GM12892 (cell line): ENCODE results near the gene DNMT3A.

ENCODE experiments used
- POLR2A ChIP-seq: IDR thresholded peaks from 2 replicates; pipeline ENCODE4 v1.6.1; 2011; ENCODE audit warnings: low read depth, low read length, control low read depth
- POLR2AphosphoS5 ChIP-seq: IDR thresholded peaks from 2 replicates; pipeline ENCODE4 v1.6.1; 2011; ENCODE audit warnings: low read depth, low read length, control low read depth

- no peak for TF ChIP-seq POLR2A
- no peak for TF ChIP-seq POLR2AphosphoS5
Observed at GRCh38 chr2:25215232-25215631, 126.5 kb downstream of the DNMT3A start.
